ENCODE results near the gene PCDHGA10. TPM values are rescaled to one million over a fixed set of nuclear protein-coding genes. Genes with fewer than 3 reads are reported as not detected.

PCDHGA10 gene
- total RNA-seq, 1 experiment from 2014 or later = 3.8 TPM

DNA sequence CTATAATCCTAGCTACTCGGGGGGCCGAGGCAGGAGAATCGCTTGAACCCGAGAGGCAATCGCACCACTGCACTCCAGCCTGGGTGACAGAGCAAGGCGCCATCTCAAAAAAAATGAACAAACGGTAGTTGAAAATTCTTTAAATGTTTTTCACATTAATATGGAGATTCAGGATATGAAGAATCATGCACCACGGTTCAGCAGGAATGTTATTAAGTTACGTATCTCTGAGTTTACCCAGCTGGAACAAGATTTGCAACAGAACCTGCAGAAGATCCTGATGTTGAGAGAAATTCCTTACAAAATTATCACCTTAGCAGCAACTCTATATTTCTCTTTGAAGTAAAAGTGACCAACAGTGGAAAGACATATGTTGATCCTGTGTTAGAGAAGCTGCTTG is 27.6 kb downstream of the PCDHGA10 start (continued):
- TF ChIP-seq EGR1 (IDR thresholded peaks at IDR 0.05; ENCODE audit: low read depth) (no peak), ELF1 (IDR thresholded peaks at IDR 0.05; ENCODE audit: borderline replicate concordance, low read depth) (no peak)

- Histone ChIP-seq H4K20me1 (ENCODE audit: insufficient read depth) (no peaks in the 10 kb centered on the region), H3K4me1 (ENCODE audit: control insufficient read depth in 1 of 2, insufficient read depth in 2 of 2, low read length in 2 of 2) (no peaks in the 10 kb centered on the region), H3K9me2 (ENCODE audit: insufficient read depth) (no peaks in the 10 kb centered on the region; the same call in 1 of the 2 replicates), H3K9me3 (ENCODE audit: control insufficient read depth in 1 of 2, insufficient read depth in 1 of 2, low read depth in 1 of 2, low read length in 2 of 2) (no peaks in the 10 kb centered on the region), H3K4me2 (ENCODE audit: low read length) (no peak overlapping the region), H3K9ac (ENCODE audit: low read length) (no peak overlapping the region), H3K27me3 (ENCODE audit: insufficient read depth, low read length) (no peaks in the 10 kb centered on the region), H2AFZ (ENCODE audit: low read depth, low read length, poor library complexity, severe bottlenecking) (no peak overlapping the region), H3K4me3 (replicated peaks in 1 of 2; ENCODE audit: low read depth in 1 of 2, low read length in 2 of 2) (no peak overlapping the region), H3K79me2 (ENCODE audit: insufficient read depth, low read length) (no peaks in the 10 kb centered on the region), H3K36me3 (ENCODE audit: control insufficient read depth in 1 of 2, insufficient read depth in 2 of 2, low read length in 2 of 2) (no peaks in the 10 kb centered on the region), H3K27ac (ENCODE audit: low read depth, low read length) (no peak overlapping the region)
- no TSS peak for BruUV-seq (replicated peaks)
- RAD21 ChIA-PET (ENCODE audit: low non-redundant PET in 1 of 2, low total read pairs in 2 of 2, uncharacterized antibody in 2 of 2, unreplicated experiment in 2 of 2) = no interaction called here
- CTCF ChIA-PET = no interaction called here
- POLR2A ChIA-PET = no interaction called here
- intact Hi-C loops (cut with micrococcal nuclease) = no loop called here
- ATAC-seq (no peak), DNase-seq (ENCODE audit: low read depth, low spot score) (no peak)
- TF ChIP-seq POLR2A (IDR thresholded peaks at IDR 0.05; ENCODE audit: borderline replicate concordance, extremely low read depth, insufficient read depth, insufficient read length) = no peak
- TF ChIP-seq, protein P1, sequence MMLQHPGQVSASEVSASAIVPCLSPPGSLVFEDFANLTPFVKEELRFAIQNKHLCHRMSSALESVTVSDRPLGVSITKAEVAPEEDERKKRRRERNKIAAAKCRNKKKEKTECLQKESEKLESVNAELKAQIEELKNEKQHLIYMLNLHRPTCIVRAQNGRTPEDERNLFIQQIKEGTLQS (IDR thresholded peaks at IDR 0.05) = no peak
- TF ChIP-seq RAD21 (IDR thresholded peaks at IDR 0.05; ENCODE audit: low read depth) = no peak
- TF ChIP-seq CBX3 (IDR thresholded peaks at IDR 0.05; ENCODE audit: low read depth) = no peak
- TF ChIP-seq ELF1 (IDR thresholded peaks at IDR 0.05; ENCODE audit: borderline replicate concordance, low read depth) = no peak
- TF ChIP-seq SP1 (IDR thresholded peaks at IDR 0.05; ENCODE audit: low read depth) = no peak
- TF ChIP-seq CEBPB (IDR thresholded peaks at IDR 0.05; ENCODE audit: low read depth) = no peak
Measured at GRCh38 chr5:141441571-141442170, 28.9 kb downstream of the PCDHGA10 start.

DNA sequence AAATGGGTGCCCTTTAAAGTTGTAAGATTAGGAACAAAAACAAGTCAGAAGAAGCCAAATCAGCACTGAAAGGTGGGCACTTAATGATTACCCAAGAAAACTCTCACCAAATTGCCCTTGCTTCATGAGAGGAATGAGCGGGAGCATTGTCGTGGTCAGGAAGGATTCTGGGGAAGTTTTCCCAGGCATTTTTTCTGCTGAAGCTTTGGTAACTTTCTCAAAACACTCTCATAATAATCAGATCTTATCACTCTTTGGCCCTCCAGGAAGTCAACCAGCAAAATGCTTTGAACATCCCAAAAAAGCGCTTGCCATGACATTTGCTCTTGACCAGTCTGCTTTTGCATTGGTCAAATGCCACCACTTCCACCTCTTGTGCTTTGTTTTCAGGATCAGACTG is 52.6 kb downstream of the PCDHGA10 start:
- ATAC-seq (no peak), DNase-seq (ENCODE audit: low read depth, low spot score) (no peak)
- CTCF ChIA-PET = no interaction called here
- intact Hi-C loops (cut with micrococcal nuclease) = no loop called here
- Histone ChIP-seq H3K4me3 (replicated peaks in 1 of 2; ENCODE audit: low read depth in 1 of 2, low read length in 2 of 2) (no peak overlapping the region), H2AFZ (ENCODE audit: low read depth, low read length, poor library complexity, severe bottlenecking) (no peak overlapping the region), H3K9me3 (ENCODE audit: control insufficient read depth in 1 of 2, insufficient read depth in 1 of 2, low read depth in 1 of 2, low read length in 2 of 2) (no peaks in the 10 kb centered on the region), H3K9ac (ENCODE audit: low read length) (no peak overlapping the region), H3K79me2 (ENCODE audit: insufficient read depth, low read length) (no peaks in the 10 kb centered on the region), H3K27ac (ENCODE audit: low read depth, low read length) (no peak overlapping the region), H3K36me3 (ENCODE audit: control insufficient read depth in 1 of 2, insufficient read depth in 2 of 2, low read length in 2 of 2) (no peaks in the 10 kb centered on the region), H3K27me3 (ENCODE audit: insufficient read depth, low read length) (no peaks in the 10 kb centered on the region), H3K4me1 (ENCODE audit: control insufficient read depth in 1 of 2, insufficient read depth in 2 of 2, low read length in 2 of 2) (no peaks in the 10 kb centered on the region), H4K20me1 (ENCODE audit: insufficient read depth) (no peaks in the 10 kb centered on the region), H3K4me2 (ENCODE audit: low read length) (no peak overlapping the region), H3K9me2 (ENCODE audit: insufficient read depth) (no peaks in the 10 kb centered on the region)
- BruUV-seq (replicated peaks) = no TSS peak
- POLR2A ChIA-PET = no interaction called here
- RAD21 ChIA-PET (ENCODE audit: low non-redundant PET in 1 of 2, low total read pairs in 2 of 2, uncharacterized antibody in 2 of 2, unreplicated experiment in 2 of 2) = no interaction called here
- TF ChIP-seq POLR2AphosphoS5 (IDR thresholded peaks at IDR 0.05; ENCODE audit: low read depth, low read length) (no peak), ZFX (IDR thresholded peaks at IDR 0.05) (no peak), SIN3A (IDR thresholded peaks at IDR 0.05; ENCODE audit: low read depth) (no peak), POLR2A (IDR thresholded peaks at IDR 0.05; ENCODE audit: borderline replicate concordance, extremely low read depth, insufficient read depth, insufficient read length) (no peak)
- TF ChIP-seq, protein P2, sequence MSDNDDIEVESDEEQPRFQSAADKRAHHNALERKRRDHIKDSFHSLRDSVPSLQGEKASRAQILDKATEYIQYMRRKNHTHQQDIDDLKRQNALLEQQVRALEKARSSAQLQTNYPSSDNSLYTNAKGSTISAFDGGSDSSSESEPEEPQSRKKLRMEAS (IDR thresholded peaks at IDR 0.05) = no peak
